ENCODE results near the gene FBXO9.

FBXO9 gene

GRCh38 chr6:53065266-53066076, at the start of gene FBXO9:
FBXO9 (plus strand) TSS chr6:53065404; CDS start chr6:53065790, 386 bp downstream.
- peak; percentile 60 to 73 (median 62) for DNase-seq (ENCODE audit: low read depth in 3 of 3)

- DNase-seq (ENCODE audit: low read depth in 3 of 3) = no peak
These were observed 49.7 kb upstream of the FBXO9 start for GRCh38 chr6:53015486-53015885.

GRCh38 chr6:53018446-53018845, 46.8 kb upstream of the FBXO9 start:
- DNase-seq (ENCODE audit: low read depth in 3 of 3) = no peak

GRCh38 chr6:53020005-53020744, 45.0 kb upstream of the FBXO9 start:
- no peak for DNase-seq (ENCODE audit: low read depth in 3 of 3)

- no peak for DNase-seq (ENCODE audit: low read depth in 3 of 3)
These were observed 41.9 kb upstream of the FBXO9 start for GRCh38 chr6:53023323-53023722.

- no peak for DNase-seq (ENCODE audit: low read depth in 3 of 3)
These were observed 38.7 kb upstream of the FBXO9 start for GRCh38 chr6:53026526-53026925.

GRCh38 chr6:53027131-53027718, 38.0 kb upstream of the FBXO9 start:
- DNase-seq (ENCODE audit: low read depth in 3 of 3) = no peak

- no peak for DNase-seq (ENCODE audit: low read depth in 3 of 3)
These were observed 36.7 kb upstream of the FBXO9 start for GRCh38 chr6:53028467-53028866.

- DNase-seq (ENCODE audit: low read depth in 3 of 3) = no peak
These were observed 35.9 kb upstream of the FBXO9 start for GRCh38 chr6:53029257-53029656.

GRCh38 chr6:53029761-53030160, 35.4 kb upstream of the FBXO9 start:
- no peak for DNase-seq (ENCODE audit: low read depth in 3 of 3)

GRCh38 chr6:53031281-53031680, 33.9 kb upstream of the FBXO9 start:
- DNase-seq (ENCODE audit: low read depth in 3 of 3) = no peak

GRCh38 chr6:53032849-53033248, 32.4 kb upstream of the FBXO9 start:
- no peak for DNase-seq (ENCODE audit: low read depth in 3 of 3)

- DNase-seq (ENCODE audit: low read depth in 3 of 3) = no peak
These were observed 31.4 kb upstream of the FBXO9 start for GRCh38 chr6:53033764-53034163.

GRCh38 chr6:53035549-53036213, 29.5 kb upstream of the FBXO9 start:
- DNase-seq (ENCODE audit: low read depth in 3 of 3) = no peak

- no peak for DNase-seq (ENCODE audit: low read depth in 3 of 3)
These were observed 27.1 kb upstream of the FBXO9 start for GRCh38 chr6:53038141-53038540.

GRCh38 chr6:53038596-53038995, 26.6 kb upstream of the FBXO9 start:
- DNase-seq (ENCODE audit: low read depth in 3 of 3) = no peak

GRCh38 chr6:53041356-53041755, 23.8 kb upstream of the FBXO9 start:
- DNase-seq (ENCODE audit: low read depth in 3 of 3) = no peak

GRCh38 chr6:53042112-53042511, 23.1 kb upstream of the FBXO9 start:
- no peak for DNase-seq (ENCODE audit: low read depth in 3 of 3)

- no peak for DNase-seq (ENCODE audit: low read depth in 3 of 3)
These were observed 21.6 kb upstream of the FBXO9 start for GRCh38 chr6:53043581-53043980.

- no peak for DNase-seq (ENCODE audit: low read depth in 3 of 3)
These were observed 21.1 kb upstream of the FBXO9 start for GRCh38 chr6:53044071-53044470.

GRCh38 chr6:53044572-53044971, 20.6 kb upstream of the FBXO9 start:
- no peak for DNase-seq (ENCODE audit: low read depth in 3 of 3)

Measured in stimulated activated CD4-positive, alpha-beta T cell treated with anti-CD3 and anti-CD28 coated beads, TNF-alpha, amount 100 ng/mL, for 4 hours (primary cell).